ENCODE measurements around the gene EXOSC3. TPM values are rescaled to one million over a fixed set of nuclear protein-coding genes. Genes with fewer than 3 reads are reported as not detected.
"Not testable (repeated sequence)": the region's sequence is repeated elsewhere in the genome, so short reads cannot be mapped to it uniquely, and the experiment has no call there.

Gene EXOSC3
- total RNA-seq, 1 donor from 2014 or later: 25.8 TPM

DNA sequence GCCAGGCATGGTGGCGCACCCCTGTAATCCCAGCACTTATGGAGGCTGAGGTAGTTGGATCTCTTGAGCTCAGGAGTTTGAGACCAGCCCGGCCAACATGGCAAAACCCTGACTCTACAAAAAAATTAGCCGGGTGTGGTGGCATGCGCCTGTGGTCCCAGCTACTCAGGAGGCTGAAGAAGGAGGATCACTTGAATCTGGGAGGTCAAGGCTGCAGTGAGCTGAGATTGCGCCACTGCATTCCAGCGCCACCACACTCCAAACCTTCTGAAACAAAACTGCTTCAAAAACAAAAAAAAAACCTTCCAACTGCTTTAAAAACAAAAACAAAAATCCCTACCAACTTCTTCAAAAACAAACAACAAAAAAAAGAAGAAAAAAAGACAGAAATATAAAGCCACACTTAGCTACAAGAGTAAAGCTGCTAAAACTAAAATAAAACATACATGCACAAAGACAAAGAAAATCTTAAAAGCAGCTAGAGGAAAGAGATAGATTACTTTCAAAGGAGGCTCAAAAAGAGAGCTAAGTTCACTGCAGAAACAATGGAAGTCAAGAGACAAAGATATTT lies 27.1 kb upstream of the EXOSC3 start:
- no peak overlapping the region for H3K4me3 ChIP-seq (ENCODE audit: low read depth, low read length)
- H3K27me3 ChIP-seq (ENCODE audit: control insufficient read depth, insufficient read depth, low read length): no peaks in the 10 kb centered on the region
- no peaks in the 10 kb centered on the region for H3K36me3 ChIP-seq (ENCODE audit: control insufficient read depth, insufficient read depth, low read length)
- no peak for TF ChIP-seq CTCF (IDR thresholded peaks at IDR 0.05; ENCODE audit: insufficient read depth, low read length, severe bottlenecking)
- DNase-seq (ENCODE audit: low read depth) (no peak), FAIRE-seq (no peak)

DNA sequence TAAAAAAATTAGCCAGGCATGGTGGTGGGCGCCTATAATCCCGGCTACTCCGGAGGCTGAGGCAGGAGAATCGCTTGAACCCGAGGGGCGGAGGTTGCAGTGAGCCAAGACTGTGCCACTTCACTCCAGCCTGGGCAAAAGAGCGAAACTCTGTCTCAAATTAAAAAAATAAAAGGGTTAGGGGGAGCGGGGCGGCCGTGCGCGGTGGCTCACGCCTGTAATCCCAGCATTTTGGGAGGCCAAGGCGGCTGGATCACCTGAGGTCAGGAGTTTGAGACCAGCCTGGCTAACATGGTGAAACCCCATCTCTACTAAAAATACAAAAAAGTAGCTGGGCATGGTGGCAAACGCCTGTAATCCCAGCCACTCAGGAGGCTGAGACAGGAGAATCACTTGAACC lies 24.8 kb upstream of the EXOSC3 start:
- FAIRE-seq; H3K36me3 ChIP-seq (ENCODE audit: control insufficient read depth, insufficient read depth, low read length); H3K27me3 ChIP-seq (ENCODE audit: control insufficient read depth, insufficient read depth, low read length); H3K4me3 ChIP-seq (ENCODE audit: low read depth, low read length); DNase-seq (ENCODE audit: low read depth): not testable (repeated sequence)

- H3K27me3 ChIP-seq (ENCODE audit: control insufficient read depth, insufficient read depth, low read length): no peaks in the 10 kb centered on the region
- no peak overlapping the region for H3K4me3 ChIP-seq (ENCODE audit: low read depth, low read length)
- DNase-seq (ENCODE audit: low read depth) (no peak), FAIRE-seq (no peak)
- no peaks in the 10 kb centered on the region for H3K36me3 ChIP-seq (ENCODE audit: control insufficient read depth, insufficient read depth, low read length)
- TF ChIP-seq CTCF (IDR thresholded peaks at IDR 0.05; ENCODE audit: insufficient read depth, low read length, severe bottlenecking): no peak
These were observed 21.4 kb upstream of the EXOSC3 start for GRCh38 chr9:37806271-37806670.

DNA sequence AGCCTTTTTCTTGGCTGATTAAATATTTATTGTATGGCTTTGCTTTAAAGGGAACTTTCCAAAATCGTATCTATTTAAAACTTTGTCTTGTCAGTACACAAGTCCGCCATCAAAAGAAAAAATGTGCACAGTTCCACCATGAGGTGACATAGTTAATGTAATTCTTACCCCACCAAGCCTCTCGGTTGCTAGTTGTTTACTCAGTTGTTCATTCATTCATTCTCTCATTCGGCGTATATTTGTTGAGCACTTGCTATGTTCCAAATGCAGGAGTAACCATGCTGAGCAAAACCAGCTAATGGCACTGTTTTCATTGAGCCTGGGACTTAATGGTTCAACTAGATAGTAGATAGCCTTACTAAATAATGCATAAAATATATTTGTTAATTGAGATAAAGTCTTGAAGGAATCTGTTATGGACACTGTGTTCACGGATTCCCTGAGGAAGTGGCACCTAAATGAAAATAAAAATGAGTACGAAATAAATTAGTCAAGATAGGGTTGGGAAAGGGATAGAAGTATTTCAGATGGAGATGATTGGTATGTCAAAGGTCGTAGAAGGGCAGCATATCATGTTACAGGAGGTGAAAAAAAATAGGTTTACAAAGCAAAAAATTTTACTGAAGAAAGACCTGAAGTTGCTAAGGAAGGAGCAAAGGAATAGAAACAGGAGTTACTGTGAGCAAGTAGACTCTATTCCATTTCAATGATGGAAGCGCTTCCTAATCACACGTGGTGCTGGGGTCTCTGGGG lies 17.3 kb upstream of the EXOSC3 start:
- Histone ChIP-seq H3K36me3 (ENCODE audit: control insufficient read depth, insufficient read depth, low read length) (no peaks in the 10 kb centered on the region), H3K27me3 (ENCODE audit: control insufficient read depth, insufficient read depth, low read length) (no peaks in the 10 kb centered on the region), H3K4me3 (ENCODE audit: low read depth, low read length) (peak overlapping the region; percentile 57)
- DNase-seq (ENCODE audit: low read depth): no peak
- FAIRE-seq: no peak
- no peak for TF ChIP-seq CTCF (IDR thresholded peaks at IDR 0.05; ENCODE audit: insufficient read depth, low read length, severe bottlenecking)

GRCh38 chr9:37801287-37801850 lies 16.5 kb upstream of the EXOSC3 start:
- H3K4me3 ChIP-seq (ENCODE audit: low read depth, low read length): peak overlapping the region; percentile 57
- no peaks in the 10 kb centered on the region for H3K27me3 ChIP-seq (ENCODE audit: control insufficient read depth, insufficient read depth, low read length)
- DNase-seq (ENCODE audit: low read depth) (peak; percentile 22), FAIRE-seq (no peak)
- TF ChIP-seq CTCF (IDR thresholded peaks at IDR 0.05; ENCODE audit: insufficient read depth, low read length, severe bottlenecking): no peak
- no peaks in the 10 kb centered on the region for H3K36me3 ChIP-seq (ENCODE audit: control insufficient read depth, insufficient read depth, low read length)

DNA sequence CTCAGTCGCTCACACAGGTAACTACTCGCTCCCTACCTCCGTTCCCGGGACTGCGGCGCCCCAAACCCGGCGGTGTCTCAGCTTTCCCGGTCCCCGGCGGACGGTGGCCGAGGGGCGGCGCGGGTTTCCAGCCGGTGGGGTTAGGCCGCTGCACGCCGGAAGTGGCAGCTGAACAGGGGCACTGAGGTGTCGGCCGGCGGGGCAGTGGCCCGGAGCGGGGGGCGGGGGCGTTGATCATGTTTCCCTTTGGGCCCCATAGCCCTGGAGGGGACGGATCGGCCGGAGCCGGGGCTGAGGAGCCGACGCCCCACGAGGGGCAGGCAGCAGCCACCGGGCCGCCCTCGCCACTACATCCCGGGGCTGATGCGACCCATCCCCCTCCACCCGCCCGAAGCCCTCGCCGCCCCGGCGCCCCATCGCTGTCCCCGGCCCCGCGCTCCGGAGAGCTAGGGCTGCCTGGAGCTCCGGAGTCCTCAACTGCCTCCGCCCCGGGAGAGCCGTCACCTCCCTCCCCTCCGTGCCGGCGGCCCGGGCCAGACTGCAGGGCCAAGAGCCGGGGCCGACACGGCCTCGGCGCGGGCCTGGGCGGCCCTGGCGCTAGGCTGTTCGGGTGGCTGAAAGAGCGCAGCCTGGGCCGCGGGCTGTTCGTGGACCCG lies 15.9 kb upstream of the EXOSC3 start, which contains the start of gene DCAF10:
TSS of gene DCAF10 (plus strand) at position 167 of the 656 bp plus-strand sequence. CDS start at position 237, 70 bp downstream.
- TF ChIP-seq CTCF (IDR thresholded peaks at IDR 0.05; ENCODE audit: insufficient read depth, low read length, severe bottlenecking): no peak
- FAIRE-seq: no peak
- Histone ChIP-seq H3K4me3 (ENCODE audit: low read depth, low read length) (peak within 1 kb of the TSS; percentile 57), H3K27me3 (ENCODE audit: control insufficient read depth, insufficient read depth, low read length) (no peaks in the 10 kb centered on the region), H3K36me3 (ENCODE audit: control insufficient read depth, insufficient read depth, low read length) (no peaks in the 10 kb centered on the region)
- peak; percentile 48 for DNase-seq (ENCODE audit: low read depth)
